ENCODE measurements around the gene POLD4. TPM values are rescaled to one million over a fixed set of nuclear protein-coding genes. Genes with fewer than 3 reads are reported as not detected.

POLD4 gene
- total and polyA plus RNA-seq, 2 experiments from 2014 or later: 109 to 121 TPM

- DNase-seq: peak; percentile 99
- Histone ChIP-seq H3K79me2 (ENCODE audit: insufficient read depth) (peaks cover 39% of the 10 kb centered on the region), H3K4me1 (ENCODE audit: insufficient read depth) (peaks cover 47% of the 10 kb centered on the region), H3F3A (ENCODE audit: insufficient read depth) (peaks cover 8% of the 10 kb centered on the region; the same call in 1 of the 2 replicates), H3K4me3 (peak overlapping the region; percentile 81), H4K20me1 (ENCODE audit: insufficient read depth) (peaks cover 9% of the 10 kb centered on the region), H3K9ac (peak overlapping the region; percentile 100), H2AFZ (no peak overlapping the region), H3K27ac (peak overlapping the region; percentile 98), H3K4me2 (ENCODE audit: unreplicated experiment) (peak overlapping the region; percentile 79), H3K36me3 (ENCODE audit: low read depth) (0 out of 2 replicates have a peak, but pooled peaks cover 5% of the 10 kb centered on the region), H3K9me2 (ENCODE audit: insufficient read depth) (no peaks in the 10 kb centered on the region), H3K27me3 (replicated peaks; ENCODE audit: insufficient read depth) (no peaks in the 10 kb centered on the region), H3K9me3 (ENCODE audit: low read depth) (no peaks in the 10 kb centered on the region)
- WGBS, 2 experiments (ENCODE audit: low coverage in 1 of 2, low lambda C conversion rate in 2 of 2, missing lambda C conversion rate in 2 of 2): 1% methylated on average over 22 to 40 of the region's 40 CpGs
- in situ Hi-C loops (cut with MboI): no loop called here
- TF ChIP-seq EZH2 (IDR thresholded peaks at IDR 0.05; ENCODE audit: insufficient read depth, poor library complexity, severe bottlenecking): no peak
- TF ChIP-seq EZH2phosphoT487 (IDR thresholded peaks at IDR 0.05; ENCODE audit: insufficient read depth, low read depth): no peak
These were observed 20.6 kb upstream of the POLD4 start for GRCh38 chr11:67373648-67374570.

DNA sequence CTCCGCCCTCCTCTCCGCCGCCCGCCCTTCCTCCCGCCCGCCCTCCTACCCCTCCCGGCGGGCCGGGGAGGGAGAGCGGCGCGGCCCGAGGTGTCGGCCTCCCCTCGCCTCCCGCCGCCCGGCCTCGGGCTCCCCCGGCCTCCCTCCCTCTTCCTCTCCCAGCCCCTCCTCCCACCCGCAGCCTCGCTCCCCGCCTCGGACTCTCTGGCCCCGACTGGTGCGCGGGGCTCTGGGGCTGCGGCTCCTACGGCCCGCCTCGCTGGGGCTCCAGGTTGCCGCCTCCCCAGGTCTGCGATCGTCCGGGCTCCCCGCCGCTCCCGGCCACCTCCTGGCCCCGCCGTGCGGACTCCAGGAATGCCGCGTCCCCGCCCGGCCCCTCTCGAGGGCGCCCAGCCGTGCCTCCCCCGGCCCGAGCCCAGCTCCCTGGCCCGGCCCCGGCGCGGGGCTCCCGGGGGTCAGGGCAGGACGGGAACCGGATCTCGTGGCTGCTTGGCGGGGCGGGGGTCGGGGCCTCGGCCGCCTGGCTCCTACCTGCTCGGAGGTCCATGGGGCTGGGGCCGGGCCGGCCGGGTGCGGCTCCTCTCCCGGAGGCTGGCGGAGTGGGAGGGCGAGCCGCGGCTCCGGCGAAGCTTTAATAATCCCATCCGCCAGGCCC lies 19.8 kb upstream of the POLD4 start, which contains the start of gene CLCF1:
Gene CLCF1 (minus strand): TSS at position 606 of the 655 bp plus-strand sequence. CDS start 59 bp downstream, at position 547.
- no peaks in the 10 kb centered on the region for H3K9me3 ChIP-seq (ENCODE audit: low read depth)
- in situ Hi-C loops (cut with MboI): no loop called here
- H3K27ac ChIP-seq: peak within 1 kb of the TSS; percentile 98
- H3K79me2 ChIP-seq (ENCODE audit: insufficient read depth): peaks cover 47% of the 10 kb centered on the region
- no peak within 1 kb of the TSS for H2AFZ ChIP-seq
- H3K4me2 ChIP-seq (ENCODE audit: unreplicated experiment): peak within 1 kb of the TSS; percentile 79
- peak within 1 kb of the TSS; percentile 81 for H3K4me3 ChIP-seq
- H4K20me1 ChIP-seq (ENCODE audit: insufficient read depth): peaks cover 14% of the 10 kb centered on the region
- 0 out of 2 replicates have a peak, but pooled peaks cover 5% of the 10 kb centered on the region for H3K36me3 ChIP-seq (ENCODE audit: low read depth)
- peaks cover 48% of the 10 kb centered on the region for H3K4me1 ChIP-seq (ENCODE audit: insufficient read depth)
- H3K27me3 ChIP-seq (replicated peaks; ENCODE audit: insufficient read depth): no peaks in the 10 kb centered on the region
- H3F3A ChIP-seq (ENCODE audit: insufficient read depth): peaks cover 16% of the 10 kb centered on the region; the same call in 1 of the 2 replicates
- WGBS, 2 experiments (ENCODE audit: low coverage in 1 of 2, low lambda C conversion rate in 2 of 2, missing lambda C conversion rate in 2 of 2): 1 to 2% methylated on average over 23 to 61 of the region's 76 CpGs
- peak within 1 kb of the TSS; percentile 100 for H3K9ac ChIP-seq
- no peaks in the 10 kb centered on the region for H3K9me2 ChIP-seq (ENCODE audit: insufficient read depth)
- peak; percentile 75 for DNase-seq
- TF ChIP-seq EZH2phosphoT487 (IDR thresholded peaks at IDR 0.05; ENCODE audit: insufficient read depth, low read depth) (no peak), EZH2 (IDR thresholded peaks at IDR 0.05; ENCODE audit: insufficient read depth, poor library complexity, severe bottlenecking) (no peak)

DNA sequence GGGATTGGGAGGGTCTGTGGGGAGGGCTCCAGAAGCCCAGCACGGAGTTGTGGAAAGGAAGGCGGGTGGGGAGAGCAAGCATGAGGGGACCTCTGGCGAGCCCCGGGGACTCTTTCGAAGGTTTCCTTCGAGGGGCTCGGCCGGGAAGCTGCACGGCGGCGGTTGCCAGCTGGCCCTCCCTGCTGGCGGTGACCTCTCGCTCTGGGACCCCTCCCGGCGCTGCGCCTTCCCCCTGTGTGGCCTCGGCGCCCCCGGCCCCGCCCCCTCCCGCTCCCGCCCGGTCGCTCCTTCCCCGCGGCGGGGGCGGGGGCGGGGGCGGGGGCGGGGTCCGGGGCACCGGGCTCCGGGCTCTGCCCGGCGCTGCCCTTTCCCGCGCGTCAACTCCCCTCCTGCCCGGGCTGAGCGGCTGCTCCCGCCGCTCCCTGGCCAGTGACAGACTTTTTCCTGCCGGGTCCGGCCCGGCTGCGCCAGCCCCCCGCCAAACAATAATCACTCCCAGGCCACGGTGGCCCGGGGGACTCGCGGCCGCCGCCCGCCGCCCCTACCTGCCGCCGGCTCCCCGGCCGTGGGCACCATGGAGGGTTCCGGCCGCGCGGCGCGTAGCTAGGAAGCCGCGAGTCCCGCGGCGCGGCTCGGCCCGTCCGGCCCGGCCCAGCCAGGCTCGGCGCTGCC lies 19.1 kb upstream of the POLD4 start:
- peak overlapping the region; percentile 81 for H3K4me3 ChIP-seq
- H3K9ac ChIP-seq: peak overlapping the region; percentile 100
- in situ Hi-C loops (cut with MboI): no loop called here
- H3K79me2 ChIP-seq (ENCODE audit: insufficient read depth): peaks cover 54% of the 10 kb centered on the region
- H3K36me3 ChIP-seq (ENCODE audit: low read depth): 0 out of 2 replicates have a peak, but pooled peaks cover 5% of the 10 kb centered on the region
- WGBS, 2 experiments (ENCODE audit: low coverage in 1 of 2, low lambda C conversion rate in 2 of 2, missing lambda C conversion rate in 2 of 2): 1% methylated on average over 25 to 50 of the region's 78 CpGs
- H4K20me1 ChIP-seq (ENCODE audit: insufficient read depth): peaks cover 18% of the 10 kb centered on the region
- DNase-seq: peak; percentile 48
- no peak overlapping the region for H2AFZ ChIP-seq
- peak overlapping the region; percentile 85 for H3K4me2 ChIP-seq (ENCODE audit: unreplicated experiment)
- TF ChIP-seq EZH2 (IDR thresholded peaks at IDR 0.05; ENCODE audit: insufficient read depth, poor library complexity, severe bottlenecking): no peak
- no peak for TF ChIP-seq EZH2phosphoT487 (IDR thresholded peaks at IDR 0.05; ENCODE audit: insufficient read depth, low read depth)
- peaks cover 50% of the 10 kb centered on the region for H3K4me1 ChIP-seq (ENCODE audit: insufficient read depth)
- H3K27ac ChIP-seq: peak overlapping the region; percentile 98
- H3K27me3 ChIP-seq (replicated peaks; ENCODE audit: insufficient read depth): no peaks in the 10 kb centered on the region
- H3K9me2 ChIP-seq (ENCODE audit: insufficient read depth): no peaks in the 10 kb centered on the region
- H3K9me3 ChIP-seq (ENCODE audit: low read depth): no peaks in the 10 kb centered on the region
- H3F3A ChIP-seq (ENCODE audit: insufficient read depth): peaks cover 17% of the 10 kb centered on the region; the same call in 1 of the 2 replicates

GRCh38 chr11:67371911-67372320 lies 18.6 kb upstream of the POLD4 start:
- Histone ChIP-seq H3K4me3 (peak overlapping the region; percentile 81), H3K27ac (peak overlapping the region; percentile 98), H3K4me1 (ENCODE audit: insufficient read depth) (peaks cover 55% of the 10 kb centered on the region), H3K9ac (peak overlapping the region; percentile 100), H3K79me2 (ENCODE audit: insufficient read depth) (peaks cover 59% of the 10 kb centered on the region), H2AFZ (no peak overlapping the region), H3K27me3 (replicated peaks; ENCODE audit: insufficient read depth) (no peaks in the 10 kb centered on the region), H3K9me2 (ENCODE audit: insufficient read depth) (no peaks in the 10 kb centered on the region), H3K9me3 (ENCODE audit: low read depth) (no peaks in the 10 kb centered on the region), H3F3A (ENCODE audit: insufficient read depth) (peaks cover 17% of the 10 kb centered on the region), H3K36me3 (ENCODE audit: low read depth) (0 out of 2 replicates have a peak, but pooled peaks cover 5% of the 10 kb centered on the region), H4K20me1 (ENCODE audit: insufficient read depth) (peaks cover 19% of the 10 kb centered on the region), H3K4me2 (ENCODE audit: unreplicated experiment) (peak overlapping the region; percentile 85)
- peak; percentile 48 for DNase-seq
- WGBS, 2 experiments (ENCODE audit: low coverage in 1 of 2, low lambda C conversion rate in 2 of 2, missing lambda C conversion rate in 2 of 2): 6% methylated on average over 12 to 16 of the region's 16 CpGs
- in situ Hi-C loops (cut with MboI): no loop called here
- TF ChIP-seq EZH2phosphoT487 (IDR thresholded peaks at IDR 0.05; ENCODE audit: insufficient read depth, low read depth): no peak
- no peak for TF ChIP-seq EZH2 (IDR thresholded peaks at IDR 0.05; ENCODE audit: insufficient read depth, poor library complexity, severe bottlenecking)

Measured in GM23248 (cell line).